ENCODE measurements around the gene COG5. TPM values are rescaled to one million over a fixed set of nuclear protein-coding genes. Genes with fewer than 3 reads are reported as not detected.

Gene COG5
- polyA plus RNA-seq, 3 donors, result 12.7 to 29.0 (median 28.1) TPM

DNA sequence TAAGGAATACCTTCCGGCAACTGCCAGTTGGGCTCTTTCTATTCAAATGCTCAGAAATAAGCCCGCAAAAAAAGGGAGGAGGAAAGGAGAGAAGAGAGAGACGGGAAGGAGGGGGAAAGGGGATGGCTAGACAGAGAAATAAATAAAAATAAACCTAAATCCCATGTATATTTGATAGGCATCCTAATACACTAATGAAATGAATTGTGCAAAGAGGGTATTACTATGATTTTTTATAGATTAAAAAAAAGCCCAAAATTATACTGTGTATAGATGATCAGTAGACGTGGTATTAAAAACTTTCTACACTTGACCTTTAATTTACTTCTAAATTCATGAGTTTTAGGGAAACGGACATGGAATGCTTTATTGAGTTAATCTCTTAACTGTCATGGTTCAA, 305.0 kb downstream of the COG5 start:
- intact Hi-C loops (cut with micrococcal nuclease), result no loop called here
- TF ChIP-seq, protein P1, sequence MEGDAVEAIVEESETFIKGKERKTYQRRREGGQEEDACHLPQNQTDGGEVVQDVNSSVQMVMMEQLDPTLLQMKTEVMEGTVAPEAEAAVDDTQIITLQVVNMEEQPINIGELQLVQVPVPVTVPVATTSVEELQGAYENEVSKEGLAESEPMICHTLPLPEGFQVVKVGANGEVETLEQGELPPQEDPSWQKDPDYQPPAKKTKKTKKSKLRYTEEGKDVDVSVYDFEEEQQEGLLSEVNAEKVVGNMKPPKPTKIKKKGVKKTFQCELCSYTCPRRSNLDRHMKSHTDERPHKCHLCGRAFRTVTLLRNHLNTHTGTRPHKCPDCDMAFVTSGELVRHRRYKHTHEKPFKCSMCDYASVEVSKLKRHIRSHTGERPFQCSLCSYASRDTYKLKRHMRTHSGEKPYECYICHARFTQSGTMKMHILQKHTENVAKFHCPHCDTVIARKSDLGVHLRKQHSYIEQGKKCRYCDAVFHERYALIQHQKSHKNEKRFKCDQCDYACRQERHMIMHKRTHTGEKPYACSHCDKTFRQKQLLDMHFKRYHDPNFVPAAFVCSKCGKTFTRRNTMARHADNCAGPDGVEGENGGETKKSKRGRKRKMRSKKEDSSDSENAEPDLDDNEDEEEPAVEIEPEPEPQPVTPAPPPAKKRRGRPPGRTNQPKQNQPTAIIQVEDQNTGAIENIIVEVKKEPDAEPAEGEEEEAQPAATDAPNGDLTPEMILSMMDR (IDR thresholded peaks at IDR 0.05), result no peak
- no peak overlapping the region for H3K4me3 Mint-ChIP-seq
- H3K4me1 Mint-ChIP-seq, result no peaks in the 10 kb centered on the region
- H3K79me2 ChIP-seq (ENCODE audit: insufficient read depth, low read length), result no peaks in the 10 kb centered on the region
- H3K4me1 ChIP-seq (ENCODE audit: control insufficient read depth in 1 of 2, insufficient read depth in 2 of 2, low read length in 2 of 2), result no peaks in the 10 kb centered on the region
- no peaks in the 10 kb centered on the region for H3K27me3 Mint-ChIP-seq (ENCODE audit: low read depth in 3 of 3)
- H3K4me2 ChIP-seq (replicated peaks; ENCODE audit: extremely low read depth, low read length, poor library complexity, severe bottlenecking), result no peak overlapping the region
- no peaks in the 10 kb centered on the region for H3K27me3 ChIP-seq (ENCODE audit: control insufficient read depth in 2 of 2, insufficient read depth in 2 of 2, low read length in 2 of 2)
- no peaks in the 10 kb centered on the region for H4K20me1 ChIP-seq (ENCODE audit: insufficient read depth, low read length)
- no peak overlapping the region for H3K27ac Mint-ChIP-seq
- peaks cover 16 to 25% of the 10 kb centered on the region in 2 donors for H3K36me3 Mint-ChIP-seq
- H3K9me3 ChIP-seq (replicated peaks in 1 of 2; ENCODE audit: control insufficient read depth in 1 of 2, insufficient read depth in 1 of 2, low read length in 2 of 2), result no peaks in the 10 kb centered on the region
- H2AFZ ChIP-seq (ENCODE audit: insufficient read depth, low read depth, low read length, poor library complexity, severe bottlenecking), result no peak overlapping the region
- DNase-seq, result no peak
- no peak overlapping the region for H3K4me3 ChIP-seq (replicated peaks in 1 of 3; ENCODE audit: low read depth in 2 of 3, low read length in 3 of 3)
- H3K9ac ChIP-seq (ENCODE audit: insufficient read depth, low read length, poor library complexity, severe bottlenecking), result no peak overlapping the region
- H3K36me3 ChIP-seq (replicated peaks in 1 of 2; ENCODE audit: control insufficient read depth in 1 of 2, insufficient read depth in 2 of 2, low read length in 2 of 2), result peaks cover 3 to 5% of the 10 kb centered on the region in 2 donors
- H3K9me3 Mint-ChIP-seq, result no peaks in the 10 kb centered on the region
- H3K27ac ChIP-seq (ENCODE audit: low read depth in 1 of 2, low read length in 2 of 2), result no peak overlapping the region
- WGBS (ENCODE audit: insufficient coverage), result no CpG with 5 or more reads among the region's 5 CpGs

DNA sequence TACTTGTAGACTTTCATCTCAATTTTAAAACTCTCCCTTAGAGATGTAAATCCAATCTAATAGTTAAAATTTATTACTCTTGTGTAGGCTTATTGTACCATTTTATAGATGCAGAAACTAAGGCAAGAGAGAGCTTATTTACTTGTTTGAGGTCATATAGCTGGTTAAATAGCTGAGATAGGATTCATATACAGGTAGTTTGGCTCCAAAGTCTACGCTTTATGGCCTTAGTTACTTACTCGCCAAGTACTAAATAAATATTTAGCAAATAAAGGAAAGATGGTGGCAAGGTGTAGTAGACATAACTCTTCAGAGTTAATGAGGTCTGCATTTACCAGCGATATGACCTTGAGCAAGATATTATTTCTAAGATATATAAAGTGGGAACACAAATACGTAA, 308.1 kb downstream of the COG5 start:
- DNase-seq, result no peak
- Histone ChIP-seq H3K79me2 (ENCODE audit: insufficient read depth, low read length) (no peaks in the 10 kb centered on the region), H3K27ac (ENCODE audit: low read depth in 1 of 2, low read length in 2 of 2) (no peak overlapping the region), H2AFZ (ENCODE audit: insufficient read depth, low read depth, low read length, poor library complexity, severe bottlenecking) (no peak overlapping the region), H4K20me1 (ENCODE audit: insufficient read depth, low read length) (no peaks in the 10 kb centered on the region), H3K9ac (ENCODE audit: insufficient read depth, low read length, poor library complexity, severe bottlenecking) (no peak overlapping the region), H3K4me1 (ENCODE audit: control insufficient read depth in 1 of 2, insufficient read depth in 2 of 2, low read length in 2 of 2) (no peaks in the 10 kb centered on the region), H3K9me3 (replicated peaks in 1 of 2; ENCODE audit: control insufficient read depth in 1 of 2, insufficient read depth in 1 of 2, low read length in 2 of 2) (no peaks in the 10 kb centered on the region), H3K4me3 (replicated peaks in 1 of 3; ENCODE audit: low read depth in 2 of 3, low read length in 3 of 3) (no peak overlapping the region), H3K4me2 (replicated peaks; ENCODE audit: extremely low read depth, low read length, poor library complexity, severe bottlenecking) (no peak overlapping the region), H3K36me3 (replicated peaks in 1 of 2; ENCODE audit: control insufficient read depth in 1 of 2, insufficient read depth in 2 of 2, low read length in 2 of 2) (peaks cover 0 to 5% of the 10 kb centered on the region in 2 donors), H3K27me3 (ENCODE audit: control insufficient read depth in 2 of 2, insufficient read depth in 2 of 2, low read length in 2 of 2) (no peaks in the 10 kb centered on the region)
- Mint-ChIP-seq H3K4me3 (no peak overlapping the region), H3K27ac (peak overlapping the region in 1 of 7 donors; percentile 78), H3K9me3 (peaks cover 0 to 1% (median 0%) of the 10 kb centered on the region in 7 donors), H3K27me3 (ENCODE audit: low read depth in 3 of 3) (no peaks in the 10 kb centered on the region), H3K4me1 (no peaks in the 10 kb centered on the region), H3K36me3 (peaks cover 4 to 13% of the 10 kb centered on the region in 2 donors)
- intact Hi-C loops (cut with micrococcal nuclease), result no loop called here
- no CpG with 5 or more reads among the region's 4 CpGs for WGBS (ENCODE audit: insufficient coverage)
- TF ChIP-seq, protein P1 (IDR thresholded peaks at IDR 0.05), result no peak
